ENCODE data around the gene PEAR1.
"Not testable (repeated sequence)": the region's sequence is repeated elsewhere in the genome, so short reads cannot be mapped to it uniquely, and the experiment has no call there.

Gene PEAR1

DNA sequence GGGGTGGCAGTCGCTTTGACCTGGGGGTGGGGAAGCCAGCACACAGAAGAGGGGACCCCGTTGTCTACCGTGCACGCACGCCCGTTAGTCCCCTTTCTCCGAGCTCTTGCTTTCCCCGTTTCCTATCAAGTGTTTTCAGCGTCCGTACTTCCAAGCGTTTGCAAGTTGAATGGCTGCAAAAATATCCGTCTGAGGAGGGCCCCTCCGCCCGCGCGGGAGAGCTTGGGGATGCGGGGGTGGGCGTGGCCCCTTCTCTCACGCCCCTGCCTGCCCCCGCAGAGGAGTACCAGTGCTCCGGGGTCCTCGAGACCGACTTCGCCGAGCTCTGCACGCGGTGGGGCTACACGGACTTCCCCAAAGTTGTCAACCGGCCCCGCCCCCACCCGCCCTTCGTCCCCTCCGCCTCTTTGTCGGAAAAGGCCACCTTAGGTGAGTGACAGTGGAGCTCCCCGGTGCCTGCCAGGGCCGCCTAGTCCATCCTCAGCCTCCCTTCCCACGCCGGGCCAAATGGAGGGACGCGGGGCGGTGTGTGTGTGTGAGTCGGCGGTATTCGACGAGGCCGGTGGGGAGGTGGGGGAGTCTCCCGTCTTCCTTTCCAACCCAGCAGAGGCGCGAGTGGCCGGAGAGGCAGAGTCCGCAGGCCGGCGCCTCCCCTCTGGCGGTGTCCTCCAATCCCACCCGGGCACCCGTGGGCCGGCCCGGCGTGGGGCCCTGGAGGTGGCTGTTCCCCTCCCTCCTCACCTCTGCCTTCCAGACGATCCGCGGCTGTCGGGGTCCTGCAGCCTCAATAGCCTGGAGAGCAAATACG is 30.4 kb downstream of the PEAR1 start:
- DNase-seq: no peak

DNA sequence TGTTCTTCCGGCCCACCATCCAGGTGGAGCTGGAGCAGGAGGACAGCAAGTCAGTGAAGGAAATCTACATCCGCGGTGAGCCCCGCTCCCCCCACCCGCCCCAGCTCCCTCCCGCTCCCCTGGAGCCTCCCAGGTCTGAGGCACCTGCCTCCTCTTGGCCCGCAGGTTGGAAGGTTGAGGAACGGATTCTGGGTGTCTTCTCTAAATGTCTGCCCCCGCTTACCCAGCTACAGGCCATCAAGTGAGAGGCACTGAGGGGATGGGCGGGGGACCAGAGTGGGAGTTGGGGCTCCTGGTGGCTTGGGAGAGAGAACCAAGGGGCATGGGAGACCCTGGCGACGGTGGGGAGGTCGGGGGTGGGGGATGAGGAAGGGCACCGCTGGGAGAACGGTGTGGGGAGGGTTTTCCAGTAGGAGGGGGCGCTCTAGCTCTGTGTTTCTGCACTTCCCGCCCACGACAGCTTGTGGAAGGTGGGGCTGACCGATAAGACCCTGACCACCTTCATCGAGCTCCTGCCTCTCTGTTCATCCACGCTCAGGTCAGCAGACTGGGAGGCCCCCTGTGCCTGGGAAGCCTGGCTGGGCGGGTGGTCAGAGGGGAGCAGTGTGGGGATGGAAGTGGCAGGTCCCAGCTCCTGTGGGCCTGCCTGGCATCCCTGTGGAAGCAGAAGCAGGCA is 31.1 kb downstream of the PEAR1 start:
- DNase-seq: no peak

DNA sequence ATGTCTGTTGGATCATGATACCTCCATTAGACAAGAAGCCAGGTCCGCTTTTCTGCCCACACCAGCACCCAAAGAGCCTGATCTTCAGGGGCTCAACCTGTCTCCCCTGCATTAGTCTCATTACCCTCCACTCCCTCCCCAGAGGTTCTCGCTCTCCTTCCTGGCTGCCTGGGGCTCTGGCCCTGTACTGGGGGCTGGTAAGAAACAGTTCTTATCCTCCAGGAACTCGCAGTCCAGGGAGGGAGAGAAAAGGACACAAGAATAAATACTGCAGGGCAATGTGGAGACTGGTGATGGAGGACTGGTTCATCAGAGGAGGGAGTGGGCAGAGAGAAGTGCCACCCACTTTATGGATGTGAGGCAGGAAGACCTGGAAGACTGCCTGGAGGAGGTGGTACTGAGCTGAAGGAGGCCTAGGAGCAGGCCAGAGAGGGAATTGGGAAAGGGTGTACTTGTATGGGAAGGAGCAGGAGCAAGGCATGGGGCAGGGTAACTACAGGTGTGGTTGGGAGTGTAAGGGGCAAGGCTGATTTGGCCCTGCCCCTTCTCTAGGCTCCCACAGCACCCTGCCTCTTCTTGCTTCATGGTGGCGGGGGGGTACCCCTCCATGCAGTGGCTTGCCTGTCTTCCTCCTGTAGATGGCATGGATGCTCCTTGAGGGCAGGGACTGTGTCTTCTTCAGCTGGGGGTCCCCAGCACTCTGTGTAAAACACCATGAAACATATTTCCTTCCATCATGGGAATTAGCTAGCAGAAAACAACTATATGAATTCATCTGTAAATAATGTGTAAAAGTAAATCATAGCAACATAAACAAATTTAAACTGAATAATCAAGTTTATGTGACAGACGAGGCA is 31.9 kb downstream of the PEAR1 start:
- DNase-seq: no peak

DNA sequence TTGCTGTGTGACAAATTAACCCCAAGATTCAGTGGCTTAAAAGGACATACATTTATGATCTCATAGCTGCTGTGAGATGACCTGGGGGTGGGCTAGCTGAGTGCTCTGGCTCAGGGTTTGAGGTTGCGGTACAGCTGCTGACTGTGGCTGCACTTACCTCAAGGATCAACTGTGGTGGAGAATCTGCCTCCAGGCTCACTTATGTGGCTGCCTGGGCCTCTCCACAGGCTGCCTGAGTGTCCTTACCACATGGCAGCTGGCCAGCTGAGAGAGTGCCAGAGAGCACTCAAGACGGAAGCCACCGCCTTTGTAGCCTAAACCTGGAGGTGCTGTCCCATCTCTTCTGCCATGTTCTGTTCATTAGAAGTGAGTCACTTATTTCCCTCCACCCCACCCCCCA is 32.7 kb downstream of the PEAR1 start:
- DNase-seq: no peak

DNA sequence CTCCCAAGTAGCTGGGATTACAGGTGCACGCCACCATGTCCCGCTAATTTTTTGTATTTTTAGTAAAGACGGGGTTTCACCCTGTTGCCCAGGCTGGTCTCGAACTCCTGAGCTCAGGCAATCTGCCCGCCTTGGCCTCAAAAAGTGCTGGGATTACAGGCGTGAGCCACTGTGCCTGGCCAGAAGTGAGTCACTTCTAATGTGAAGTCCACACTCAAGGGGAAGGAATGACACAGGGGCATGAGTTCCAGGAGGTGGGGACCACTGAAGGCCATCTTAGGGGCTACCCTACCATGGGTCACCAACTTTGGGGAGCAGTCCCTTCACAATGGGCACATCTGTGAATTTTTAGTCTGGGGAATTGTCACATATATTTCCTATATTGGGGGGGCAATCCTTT is 33.2 kb downstream of the PEAR1 start:
- DNase-seq: not testable (repeated sequence)

DNA sequence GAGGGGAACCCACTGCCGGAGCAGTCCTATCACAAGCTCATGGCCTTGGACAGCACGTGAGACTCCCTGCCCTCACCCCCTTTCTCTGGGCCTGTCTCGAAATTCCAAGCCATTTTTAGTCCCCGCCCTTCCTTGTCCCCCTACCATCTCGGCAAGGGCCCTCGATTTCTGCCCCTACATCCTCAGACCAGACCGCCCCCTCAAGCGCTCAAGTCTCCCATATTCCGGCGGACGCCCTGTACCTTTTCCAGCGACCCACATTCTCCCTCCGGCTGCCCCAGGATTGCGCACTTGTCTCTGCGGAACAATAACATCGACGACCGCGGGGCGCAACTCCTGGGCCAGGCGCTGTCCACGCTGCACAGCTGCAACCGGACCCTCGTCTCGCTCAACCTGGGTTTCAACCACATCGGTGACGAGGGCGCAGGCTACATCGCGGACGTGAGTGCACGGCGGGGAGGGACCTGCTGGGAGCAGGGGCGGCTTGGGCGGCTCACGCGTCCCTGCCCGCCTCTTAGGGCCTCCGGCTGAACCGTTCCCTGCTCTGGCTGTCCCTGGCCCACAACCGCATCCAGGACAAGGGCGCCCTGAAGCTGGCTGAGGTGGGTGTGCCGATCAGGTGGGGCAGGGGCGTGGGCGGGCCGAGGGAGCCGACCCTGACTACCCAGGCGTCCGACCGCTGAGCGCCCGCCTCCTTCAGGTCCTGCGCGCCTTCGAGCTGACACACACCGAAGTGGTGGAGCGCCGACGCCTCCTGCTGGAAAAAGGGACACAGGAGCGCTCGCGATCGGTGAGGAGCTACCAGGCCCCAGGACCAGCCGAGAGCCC is 33.9 kb downstream of the PEAR1 start:
- DNase-seq: no peak

DNA sequence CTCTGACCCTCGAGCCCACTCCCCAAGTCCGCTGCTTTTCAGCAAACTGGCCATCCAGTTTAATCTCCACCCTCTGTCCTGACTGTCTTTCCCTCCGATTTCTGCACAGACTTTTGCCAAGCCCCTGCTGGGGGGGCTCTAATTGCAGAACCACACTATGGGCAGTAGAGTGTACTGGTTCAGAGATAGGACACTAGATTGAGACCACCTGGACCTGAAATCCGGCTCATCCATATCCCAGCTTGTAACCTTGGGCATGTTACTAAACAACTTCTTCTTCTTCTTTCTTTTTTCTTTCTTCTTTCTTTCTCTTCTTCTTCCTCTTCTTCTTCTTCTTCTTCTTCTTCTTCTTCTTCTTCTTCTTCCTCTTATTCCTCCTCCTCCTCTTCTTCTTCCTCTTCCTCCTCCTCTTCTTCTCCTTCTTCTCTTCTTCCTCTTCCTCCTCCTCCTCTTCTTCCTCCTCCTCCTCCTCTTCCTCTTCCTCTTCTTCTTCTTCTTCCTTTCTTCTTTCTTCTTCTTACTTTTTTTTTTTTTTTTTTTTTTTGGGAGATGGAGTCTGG is 34.6 kb downstream of the PEAR1 start:
- DNase-seq: no peak

DNA sequence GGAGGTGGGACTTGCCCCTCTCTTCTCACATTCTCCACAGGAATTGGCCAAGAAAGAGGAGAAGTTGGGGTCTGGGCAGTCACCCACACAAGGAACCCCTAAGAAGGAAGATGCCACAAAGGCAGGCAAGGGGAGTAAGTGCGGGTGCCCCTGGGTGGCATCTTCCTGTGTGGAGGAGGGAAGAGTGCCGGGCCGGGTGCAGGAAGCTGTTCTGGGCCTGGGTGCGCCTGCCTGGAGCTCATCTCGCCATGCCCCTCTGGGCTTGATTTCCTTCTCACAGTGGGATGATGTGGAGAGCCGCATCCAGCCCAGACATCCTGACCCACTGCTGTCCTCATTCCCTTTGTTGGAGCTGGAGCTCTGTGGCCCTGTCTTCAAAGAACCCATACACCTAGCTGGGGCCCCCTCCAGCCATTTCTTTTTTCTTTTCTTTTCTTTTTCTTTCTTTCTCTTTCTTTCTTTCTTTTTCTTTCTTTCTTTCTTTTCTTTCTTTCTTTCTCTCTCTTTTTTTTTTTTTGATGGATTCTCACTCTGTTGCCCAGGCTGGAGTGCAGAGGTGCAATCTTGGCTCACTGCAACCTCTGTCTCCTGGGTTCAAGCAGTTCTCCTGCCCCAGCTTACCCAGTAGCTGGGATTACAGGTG is 36.2 kb downstream of the PEAR1 start:
- no peak for DNase-seq

DNA sequence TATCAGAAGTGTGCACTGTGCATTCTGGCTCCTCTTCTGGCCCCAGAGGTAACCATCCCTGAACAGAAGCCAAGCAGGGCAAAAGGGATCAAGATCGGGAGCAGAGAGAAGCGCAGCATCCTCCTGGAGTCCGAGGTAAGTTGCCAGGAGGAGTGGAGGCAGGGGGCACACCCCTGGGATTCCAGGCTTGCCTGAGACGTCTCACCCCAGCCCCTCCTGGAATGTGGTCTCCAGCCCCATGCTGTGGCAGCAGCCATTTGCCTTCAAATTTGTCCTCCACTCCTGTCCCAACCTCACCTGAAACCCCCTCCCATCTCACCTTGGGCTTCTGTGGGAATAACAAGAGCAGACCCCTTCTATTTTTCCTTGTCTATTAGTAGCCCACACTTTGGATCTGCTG is 37.0 kb downstream of the PEAR1 start:
- no peak for DNase-seq

DNA sequence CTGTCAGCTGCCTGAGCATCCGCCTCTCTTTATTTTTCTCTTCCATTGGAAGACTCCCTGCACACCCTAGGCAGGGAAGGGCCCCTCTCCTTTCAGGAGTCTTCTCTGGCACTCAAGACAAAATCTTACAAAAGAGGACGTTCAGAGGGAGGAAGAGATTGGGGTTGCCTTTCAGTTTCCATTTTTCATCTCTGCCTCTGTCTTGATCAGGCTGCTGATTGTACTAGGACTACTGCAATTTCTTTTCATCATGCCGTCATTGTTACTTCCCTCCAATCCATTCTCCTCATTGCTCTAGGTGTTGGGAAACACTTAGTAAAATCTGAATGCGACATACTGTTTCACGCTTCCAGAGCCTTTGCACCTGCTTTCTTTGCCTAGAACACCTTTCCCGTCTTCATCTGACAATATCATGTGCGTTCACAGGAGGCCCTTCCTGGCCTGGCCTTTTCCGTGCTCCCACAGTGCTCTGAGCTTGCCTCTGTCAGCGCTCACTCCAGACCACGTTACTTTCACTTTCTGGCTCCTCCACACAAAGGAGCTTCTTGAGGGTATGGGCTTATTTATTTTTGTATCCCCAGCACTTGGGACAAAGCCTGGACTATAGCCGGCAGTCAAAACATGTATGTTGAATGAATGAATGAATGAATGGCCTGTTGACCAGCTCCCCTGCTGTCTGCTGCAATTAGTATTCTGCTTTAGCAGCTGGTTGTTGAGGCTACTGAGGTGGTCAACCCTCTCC is 37.9 kb downstream of the PEAR1 start:
- DNase-seq: no peak

DNA sequence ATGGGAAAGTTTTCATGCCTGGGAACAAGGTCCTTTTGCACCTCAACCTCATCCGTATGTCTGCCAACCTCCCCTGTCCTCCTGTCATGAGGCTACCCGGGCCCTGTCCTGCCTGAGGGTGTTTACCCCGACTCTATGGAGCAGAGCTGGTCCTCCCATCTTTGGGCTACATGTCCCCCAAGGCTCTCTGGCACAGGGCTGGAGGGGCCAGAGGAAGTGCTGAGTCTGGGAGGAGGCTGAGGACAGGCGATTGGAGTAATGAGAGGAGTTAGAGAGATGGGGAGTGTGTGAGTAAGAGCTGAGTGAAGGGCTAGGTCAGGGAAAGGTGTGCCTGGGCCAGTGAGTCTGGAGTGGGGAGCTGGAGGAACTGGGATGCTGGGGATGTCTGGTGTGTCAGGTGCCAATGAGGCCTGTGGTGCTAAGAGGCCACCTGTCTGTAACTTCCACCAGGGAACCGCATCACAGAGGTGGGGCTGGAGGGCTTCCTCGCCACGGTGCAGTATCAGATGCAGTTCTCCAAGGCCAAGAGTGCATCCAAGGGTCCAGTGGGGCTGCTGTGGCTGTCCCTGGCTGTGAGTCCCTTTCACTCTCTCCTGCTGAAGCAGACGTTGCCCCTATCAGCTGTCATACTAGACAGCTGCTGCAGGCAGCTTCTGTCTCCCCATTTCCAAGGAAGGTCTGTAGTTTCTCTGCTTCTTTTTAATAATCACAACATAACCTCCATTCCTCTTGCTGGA is 38.6 kb downstream of the PEAR1 start:
- DNase-seq: no peak

DNA sequence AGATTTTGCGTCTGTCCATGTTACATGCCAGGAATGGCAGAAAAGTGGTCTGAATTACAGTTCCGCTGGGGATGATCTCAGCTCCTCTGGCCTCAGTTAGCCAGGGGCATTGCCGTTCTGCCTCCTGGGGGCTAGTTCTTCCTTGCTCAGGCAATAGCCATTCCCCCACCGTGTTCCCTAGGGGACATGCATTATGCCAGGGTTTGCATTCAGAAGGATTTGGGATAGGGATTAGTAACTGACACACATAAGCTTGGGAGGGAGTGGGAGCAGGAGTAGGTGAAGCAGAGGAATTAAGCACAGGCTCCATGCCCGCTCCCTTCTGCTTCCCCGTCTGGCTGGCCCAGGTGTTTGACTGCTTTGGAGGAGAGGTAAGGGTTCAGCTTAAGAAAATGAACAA is 39.6 kb downstream of the PEAR1 start:
- no peak for DNase-seq

DNA sequence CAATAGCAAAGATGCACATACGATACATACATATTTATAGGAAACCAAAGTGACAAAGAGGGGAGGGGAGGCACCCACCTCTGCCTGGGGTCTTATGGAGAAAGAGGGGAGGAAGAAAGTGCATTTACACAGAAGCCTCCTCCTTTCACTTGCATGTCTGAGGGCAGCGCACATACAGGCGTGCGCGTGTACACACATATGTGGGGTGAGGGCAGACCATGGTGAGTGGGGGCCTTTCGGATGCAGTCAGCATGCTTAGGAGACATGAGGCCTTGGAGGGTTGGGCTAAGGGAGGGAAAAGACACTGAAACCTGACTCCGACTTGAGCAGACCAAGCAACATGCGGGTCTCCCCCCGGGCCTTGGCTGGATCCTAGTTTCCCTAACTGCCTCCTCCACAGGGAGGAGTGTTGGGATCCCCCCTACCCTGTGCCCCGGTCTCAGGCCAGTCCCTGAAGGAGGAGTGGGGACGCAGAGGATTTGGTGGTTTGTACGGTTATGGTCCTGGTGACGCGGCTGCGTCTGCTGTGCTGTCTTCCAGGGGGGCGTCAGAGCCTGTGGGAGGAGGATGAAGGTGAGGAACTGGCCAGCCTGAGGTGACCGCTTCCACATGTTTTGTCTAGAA is 42.1 kb downstream of the PEAR1 start:
- no peak for DNase-seq

DNA sequence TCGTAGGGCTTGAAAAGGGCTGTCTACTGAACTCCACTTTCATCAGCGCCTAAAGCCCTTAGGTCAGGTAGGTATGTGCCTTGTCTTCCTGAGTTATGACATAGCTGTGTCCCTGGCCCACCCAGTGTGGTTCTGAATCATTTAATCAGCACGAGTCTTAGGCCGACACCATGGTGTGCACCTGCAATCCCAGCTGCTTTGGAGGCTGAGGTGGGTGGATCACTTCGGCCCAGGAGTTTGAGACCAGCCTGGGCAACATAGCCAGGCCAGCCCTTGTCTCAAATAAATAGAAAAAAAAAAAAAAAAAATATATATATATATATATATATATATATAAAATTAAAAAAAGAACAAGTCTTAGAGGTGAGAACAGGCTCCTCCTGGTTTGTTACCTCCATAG is 42.7 kb downstream of the PEAR1 start:
- no peak for DNase-seq

DNA sequence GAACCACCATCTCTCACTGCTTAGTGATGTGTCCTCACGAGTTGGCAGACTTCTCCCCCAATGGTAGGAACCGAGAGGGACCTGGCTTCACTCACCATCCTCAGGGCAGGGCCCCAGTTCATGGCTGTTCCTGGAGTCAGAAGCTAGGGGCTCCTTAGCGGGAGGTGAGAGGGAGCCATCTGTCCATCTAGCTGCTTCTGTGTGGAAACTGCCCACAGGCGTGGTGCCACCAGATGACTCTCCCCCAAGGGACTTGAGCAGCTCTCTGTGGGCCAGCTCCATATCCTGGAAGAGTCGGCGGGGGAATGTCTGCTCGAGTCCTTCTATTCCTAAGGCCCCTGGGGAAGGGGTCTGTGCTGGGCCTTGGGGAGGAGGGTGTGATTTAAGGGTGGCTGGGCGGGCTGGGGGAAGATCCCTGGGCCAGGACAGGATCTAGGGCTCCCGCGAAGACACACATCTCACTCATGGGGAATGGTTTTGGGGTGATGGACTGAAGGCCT is 43.3 kb downstream of the PEAR1 start:
- DNase-seq: no peak

DNA sequence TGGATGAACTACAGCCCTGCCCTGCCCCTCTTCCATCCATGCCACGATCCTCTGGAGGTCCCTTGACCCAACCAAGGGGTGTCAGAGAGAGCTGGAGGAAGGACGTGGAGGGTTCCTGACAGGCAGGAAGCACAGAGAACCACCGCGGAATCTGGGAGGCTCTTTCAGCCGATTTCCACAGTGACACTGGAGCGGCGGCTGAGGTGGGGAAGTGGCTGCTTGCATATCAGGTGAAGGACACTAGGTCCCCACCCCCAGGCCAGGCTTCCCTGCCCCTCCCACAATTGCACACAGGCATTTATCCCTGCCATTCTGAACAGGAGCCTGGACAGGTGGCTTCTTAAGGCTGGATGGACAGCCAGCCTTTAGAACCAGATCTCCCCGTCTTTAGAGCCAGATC is 44.4 kb downstream of the PEAR1 start:
- DNase-seq: no peak

DNA sequence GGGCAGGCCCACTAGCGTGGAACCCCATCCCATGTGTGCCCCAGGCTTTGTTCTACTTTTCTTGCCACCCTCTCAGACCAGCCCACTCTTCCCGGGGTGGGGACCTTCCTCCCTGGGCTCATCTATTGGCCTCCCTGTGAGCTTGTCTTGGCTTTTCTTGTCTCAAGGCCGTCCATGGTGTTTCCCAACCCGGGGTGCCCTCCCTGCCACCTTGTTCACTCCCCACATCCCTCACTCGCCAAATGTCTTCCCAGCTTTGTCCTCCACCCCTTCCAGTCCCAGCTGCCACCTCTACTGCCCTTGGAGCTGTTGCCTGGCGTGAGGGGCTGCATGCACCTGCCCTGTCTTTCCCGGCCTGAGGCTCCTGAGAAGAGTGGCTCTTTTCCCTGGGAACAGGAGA is 45.3 kb downstream of the PEAR1 start:
- no peak for DNase-seq

DNA sequence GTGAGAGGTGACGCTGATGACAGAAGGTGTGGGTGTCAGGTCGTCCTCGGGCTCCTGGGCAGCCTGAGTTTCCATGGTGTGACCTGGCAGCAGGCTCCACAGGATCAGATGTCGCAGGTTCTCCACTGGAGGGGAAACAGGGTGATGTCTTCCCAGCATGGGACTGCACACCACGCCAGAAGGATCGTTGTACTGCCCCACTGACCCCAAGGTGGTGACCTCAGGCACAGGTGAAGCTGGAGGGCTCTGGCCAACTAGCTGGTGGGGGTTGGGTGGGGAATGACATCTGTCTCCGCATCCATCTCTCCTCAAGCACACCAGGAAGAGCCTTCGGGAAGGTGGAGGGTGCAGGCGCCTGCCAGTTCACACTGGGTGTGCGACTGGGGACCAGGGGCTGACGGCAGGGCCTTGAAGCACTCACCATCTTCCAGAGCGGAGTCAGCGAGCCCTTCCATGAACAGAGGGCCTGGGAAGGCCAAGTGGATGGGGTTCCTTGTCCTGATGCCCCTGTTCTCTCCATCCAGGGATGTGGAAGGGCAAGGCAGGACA is 46.3 kb downstream of the PEAR1 start:
- DNase-seq: no peak

DNA sequence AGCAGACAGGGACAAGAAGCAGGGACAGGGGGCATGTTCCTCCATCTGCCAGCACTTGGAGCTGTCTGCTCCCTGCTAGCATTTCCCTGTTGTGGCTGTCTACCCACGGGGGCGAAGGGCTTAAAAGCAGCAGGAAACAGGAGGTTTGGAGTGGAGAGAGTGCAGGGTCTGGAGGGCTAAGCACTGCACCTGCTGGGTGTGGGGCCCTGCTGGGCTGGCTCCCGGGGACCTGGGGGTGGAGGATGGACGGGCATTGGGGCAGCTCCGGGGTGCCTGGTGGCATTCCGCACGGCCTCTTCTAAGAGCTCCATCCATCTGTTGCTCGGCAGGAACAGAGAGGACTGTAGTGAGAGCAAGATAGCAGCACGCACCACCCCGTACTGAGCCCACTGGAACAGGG is 48.2 kb downstream of the PEAR1 start:
- no peak for DNase-seq

All from midbrain (tissue), 1 donor.